Mucosa of rectum (tissue), 2 donors: ENCODE measurements around the gene SS18L1.

Experiments used
- H3K27ac ChIP-seq, 2 donors: one replicate each; pipeline ENCODE4 v1.7.0; 2013; ENCODE audit warnings: inconsistent platforms in 2 of 2, low read depth in 2 of 2, low read length in 2 of 2
- H3K27me3 ChIP-seq, 2 donors: one replicate each; pipeline ENCODE4 v1.7.0; 2013; ENCODE audit warnings: low read length in 2 of 2; ENCODE audit not compliant: control insufficient read depth in 2 of 2, insufficient read depth in 2 of 2
- H3K36me3 ChIP-seq, 2 donors: one replicate each; pipeline ENCODE4 v1.7.0; 2013; ENCODE audit warnings: low read length in 2 of 2; ENCODE audit not compliant: control insufficient read depth in 2 of 2, insufficient read depth in 2 of 2
- H3K4me1 ChIP-seq, 2 donors: one replicate each; pipeline ENCODE4 v1.7.0; 2013; ENCODE audit warnings: low read length in 2 of 2, mild to moderate bottlenecking in 1 of 2; ENCODE audit not compliant: control insufficient read depth in 2 of 2, insufficient read depth in 2 of 2
- H3K4me3 ChIP-seq, 2 donors: one replicate each; pipeline ENCODE4 v1.7.0; 2013; ENCODE audit warnings: low read length in 2 of 2
- H3K9ac ChIP-seq, 2 donors: one replicate each; pipeline ENCODE4 v1.7.0; 2013; ENCODE audit warnings: low read length in 2 of 2, low read depth in 1 of 2, mild to moderate bottlenecking in 1 of 2
- H3K9me3 ChIP-seq, 2 donors: one replicate each; pipeline ENCODE4 v1.7.0; 2013; ENCODE audit warnings: low read length in 2 of 2; ENCODE audit not compliant: control insufficient read depth in 2 of 2
- donor health status: healthy.
- donor health status: Normal muscosa, but diverticular disease.

Gene SS18L1

DNA sequence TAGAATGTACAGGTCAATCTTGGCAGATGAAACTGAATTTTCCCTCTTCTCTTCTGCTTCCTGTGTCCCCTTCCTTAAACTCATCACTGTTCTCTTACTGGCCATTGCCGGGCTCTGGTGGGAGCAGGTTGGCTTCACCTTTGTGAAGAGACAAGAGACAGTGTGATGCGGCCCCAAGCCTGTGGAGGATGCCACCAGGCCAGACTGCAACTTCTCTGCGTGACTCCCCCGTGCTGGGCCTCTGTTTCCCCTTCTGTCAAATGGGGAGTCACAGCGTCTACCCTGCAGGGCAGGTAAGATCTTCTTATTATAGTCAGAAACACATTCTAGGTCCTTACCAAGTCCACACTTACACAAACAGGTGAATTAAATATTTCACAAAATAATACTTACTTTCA, 23.2 kb upstream of the SS18L1 start:
- Histone ChIP-seq H3K4me3 (peak overlapping the region in 1 of 2 donors; percentile 41), H3K9ac (no peak overlapping the region), H3K4me1 (peaks cover 18 to 23% of the 10 kb centered on the region in 2 donors), H3K9me3 (no peaks in the 10 kb centered on the region), H3K36me3 (peaks cover 3 to 7% of the 10 kb centered on the region in 2 donors), H3K27me3 (peaks cover 0 to 3% of the 10 kb centered on the region in 2 donors), H3K27ac (peak overlapping the region; percentile 9 to 70)

DNA sequence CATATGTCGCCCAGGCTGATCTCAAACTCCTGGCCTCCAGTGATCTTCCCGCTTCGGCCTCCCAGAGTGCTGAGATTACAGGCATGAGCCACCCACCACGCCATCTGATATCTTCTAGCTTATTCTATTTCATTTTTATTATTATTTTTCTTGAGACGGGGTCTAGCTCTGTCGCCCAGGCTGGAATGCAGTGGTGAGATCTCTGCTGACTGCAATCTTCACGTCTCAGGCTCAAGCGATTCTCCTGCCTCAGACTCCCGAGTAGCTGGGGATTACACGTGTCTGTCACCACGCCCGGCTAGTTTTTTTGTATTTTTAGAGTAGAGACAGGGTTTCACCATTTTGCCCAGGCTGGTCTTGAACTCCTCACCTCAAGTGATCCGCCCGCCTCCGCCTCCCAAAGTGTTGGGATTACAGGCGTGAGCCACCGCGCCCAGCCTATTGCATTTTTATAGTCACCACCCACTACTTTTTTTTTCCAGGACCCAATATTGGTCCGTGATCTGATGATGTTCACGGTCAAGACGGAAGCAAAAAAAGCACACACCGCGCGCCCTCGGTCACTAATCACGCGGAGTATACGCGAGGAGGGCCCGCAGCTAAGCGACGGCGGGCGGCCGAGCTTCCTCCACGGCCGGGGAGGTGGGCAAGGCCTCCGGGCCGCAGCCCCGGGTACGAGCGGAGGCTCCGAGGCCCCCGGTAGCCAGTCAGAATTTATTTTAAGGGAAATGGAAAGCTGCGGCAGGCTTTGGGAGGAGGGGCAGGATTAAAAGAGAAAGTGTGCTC, 22.4 kb upstream of the SS18L1 start:
- peak overlapping the region; percentile 77 to 80 for H3K4me3 ChIP-seq
- no peaks in the 10 kb centered on the region for H3K9me3 ChIP-seq
- peaks cover 0 to 3% of the 10 kb centered on the region in 2 donors for H3K27me3 ChIP-seq
- H3K9ac ChIP-seq: peak overlapping the region; percentile 75 to 87
- peaks cover 18 to 23% of the 10 kb centered on the region in 2 donors for H3K4me1 ChIP-seq
- peak overlapping the region; percentile 96 to 97 for H3K27ac ChIP-seq
- peaks cover 7 to 14% of the 10 kb centered on the region in 2 donors for H3K36me3 ChIP-seq

DNA sequence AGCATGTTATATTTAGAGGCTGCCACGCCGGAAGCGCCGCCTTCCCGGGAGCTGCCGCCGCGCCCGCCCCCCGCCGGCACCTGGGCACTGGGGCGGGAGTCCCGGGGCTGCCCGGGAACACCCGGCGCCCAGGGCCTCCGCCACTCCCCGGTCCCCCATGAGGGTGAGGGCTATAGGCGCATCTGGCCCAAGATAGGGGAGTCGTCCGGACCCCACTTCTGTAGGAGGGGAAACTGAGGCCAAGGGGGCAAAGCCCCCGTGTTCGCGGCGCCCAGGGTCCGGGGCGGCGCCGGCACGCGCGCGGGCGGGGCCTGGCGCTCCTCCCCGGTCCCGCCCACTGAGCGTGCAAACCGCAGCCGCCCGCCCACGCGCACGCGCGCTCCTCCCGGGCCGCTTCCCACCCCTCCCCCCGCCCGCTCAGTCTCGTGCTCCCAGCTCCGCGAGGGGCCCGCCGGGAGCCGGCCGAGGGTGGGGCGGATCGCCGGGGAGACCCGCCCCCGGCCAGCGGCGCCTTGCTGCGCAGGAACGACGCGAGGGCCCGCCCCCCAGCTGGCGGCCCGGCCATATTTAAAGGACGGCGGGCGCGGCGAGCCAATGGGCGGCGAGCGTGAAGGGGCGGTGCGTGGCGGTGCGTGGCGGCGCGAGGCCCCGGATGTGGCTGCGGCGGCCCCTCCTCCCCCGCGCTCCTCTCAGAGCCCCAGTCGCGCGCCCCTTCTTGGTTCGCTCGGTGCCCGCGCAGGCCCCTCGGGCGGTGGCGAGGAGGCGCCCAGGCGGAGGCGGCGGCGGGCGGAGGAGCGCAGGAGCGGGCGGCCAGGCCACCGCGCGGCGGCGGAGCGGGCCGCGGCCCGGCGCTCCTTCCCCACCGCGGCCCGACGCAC, 21.6 kb upstream of the SS18L1 start, which contains the start of gene LSM14B:
Gene LSM14B, plus strand, starts transcription at position 700 of the 878 bp plus-strand sequence. CDS start 192 bp downstream, outside the sequence.
- peak within 1 kb of the TSS; percentile 77 to 80 for H3K4me3 ChIP-seq
- no peaks in the 10 kb centered on the region for H3K27me3 ChIP-seq
- peaks cover 18 to 23% of the 10 kb centered on the region in 2 donors for H3K4me1 ChIP-seq
- peaks cover 13 to 22% of the 10 kb centered on the region in 2 donors for H3K36me3 ChIP-seq
- H3K9ac ChIP-seq: peak within 1 kb of the TSS; percentile 75 to 87
- H3K27ac ChIP-seq: peak within 1 kb of the TSS; percentile 96 to 97
- no peaks in the 10 kb centered on the region for H3K9me3 ChIP-seq

- H3K9me3 ChIP-seq: no peaks in the 10 kb centered on the region
- H3K4me3 ChIP-seq: peak overlapping the region; percentile 70 to 75
- H3K27ac ChIP-seq: peak overlapping the region; percentile 59 to 72
- peak overlapping the region; percentile 70 to 71 for H3K9ac ChIP-seq
- peaks cover 20 to 31% of the 10 kb centered on the region in 2 donors for H3K36me3 ChIP-seq
- no peaks in the 10 kb centered on the region for H3K27me3 ChIP-seq
- peaks cover 18 to 23% of the 10 kb centered on the region in 2 donors for H3K4me1 ChIP-seq
These were observed 20.7 kb upstream of the SS18L1 start for GRCh38 chr20:62122654-62123449.

- Histone ChIP-seq H3K36me3 (peaks cover 28 to 38% of the 10 kb centered on the region in 2 donors), H3K4me3 (peak overlapping the region; percentile 70 to 74), H3K4me1 (peaks cover 18 to 23% of the 10 kb centered on the region in 2 donors), H3K27ac (no peak overlapping the region), H3K27me3 (no peaks in the 10 kb centered on the region), H3K9me3 (no peaks in the 10 kb centered on the region), H3K9ac (peak overlapping the region; percentile 9 to 44)
These were observed 20.0 kb upstream of the SS18L1 start for GRCh38 chr20:62123450-62124118.

DNA sequence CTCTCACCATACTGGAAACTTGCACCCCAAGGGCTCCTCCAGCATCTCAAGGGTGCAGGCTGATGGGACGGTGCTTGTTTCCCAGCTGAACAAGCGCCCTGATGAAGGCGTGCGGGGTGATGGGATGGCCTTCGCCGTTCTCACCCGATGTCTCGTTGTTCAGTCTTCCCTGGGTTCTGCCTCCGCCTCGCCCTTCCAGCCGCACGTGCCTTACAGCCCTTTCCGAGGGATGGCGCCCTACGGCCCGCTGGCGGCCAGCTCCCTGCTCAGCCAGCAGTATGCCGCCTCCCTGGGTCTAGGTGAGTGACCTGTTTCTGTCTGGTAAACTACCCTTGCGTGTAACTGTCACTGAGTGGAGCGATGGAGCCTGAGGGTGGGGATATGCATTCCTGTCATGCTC, 17.4 kb upstream of the SS18L1 start:
- Histone ChIP-seq H3K36me3 (peaks cover 43 to 62% of the 10 kb centered on the region in 2 donors), H3K9ac (no peak overlapping the region), H3K4me1 (peaks cover 10 to 11% of the 10 kb centered on the region in 2 donors), H3K27ac (no peak overlapping the region), H3K4me3 (no peak overlapping the region), H3K27me3 (no peaks in the 10 kb centered on the region), H3K9me3 (no peaks in the 10 kb centered on the region)

DNA sequence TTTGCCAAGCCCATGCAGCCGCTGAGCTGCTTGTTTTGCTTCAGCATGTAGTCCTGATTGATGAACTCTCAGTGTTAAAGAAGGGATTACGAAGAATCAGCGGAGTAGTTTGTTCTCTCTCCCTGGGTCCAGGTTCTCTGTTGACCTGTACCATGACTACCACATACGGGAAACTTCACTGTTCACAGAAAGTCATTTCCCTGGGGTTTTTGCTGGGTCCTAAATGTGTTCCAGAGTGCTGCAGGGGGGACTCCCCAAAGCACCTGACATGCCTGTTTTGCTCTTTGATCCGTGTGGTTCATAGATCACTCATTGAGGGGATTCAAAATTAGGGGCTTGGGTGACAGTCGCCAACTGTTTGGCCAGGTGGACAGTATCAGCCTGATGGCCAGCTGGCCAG, 15.8 kb upstream of the SS18L1 start:
- Histone ChIP-seq H3K4me1 (peaks cover 9 to 11% of the 10 kb centered on the region in 2 donors), H3K4me3 (no peak overlapping the region), H3K36me3 (peaks cover 59 to 79% of the 10 kb centered on the region in 2 donors), H3K27ac (no peak overlapping the region), H3K9me3 (no peaks in the 10 kb centered on the region), H3K9ac (no peak overlapping the region), H3K27me3 (no peaks in the 10 kb centered on the region)

DNA sequence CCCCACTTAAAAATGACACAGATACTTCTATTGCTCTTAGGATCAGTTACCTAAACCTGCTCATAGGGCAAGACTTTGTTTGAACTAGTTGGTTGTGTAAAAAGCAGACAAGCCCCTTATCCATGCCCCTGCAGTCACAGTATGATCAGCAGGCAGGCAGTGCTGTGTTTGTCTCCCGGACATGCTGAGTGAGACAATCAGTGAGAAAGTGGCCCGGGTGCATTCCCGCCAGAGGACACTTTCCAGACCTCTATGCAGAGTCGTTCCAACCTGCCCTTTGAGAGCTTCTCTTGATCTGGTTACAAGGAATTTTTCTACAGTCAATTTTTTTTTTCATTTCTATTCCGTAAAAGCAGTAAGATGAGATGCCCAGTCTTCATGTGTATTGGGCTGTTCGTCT, 15.1 kb upstream of the SS18L1 start:
- Histone ChIP-seq H3K9ac (no peak overlapping the region), H3K4me3 (no peak overlapping the region), H3K27me3 (no peaks in the 10 kb centered on the region), H3K36me3 (peaks cover 66 to 86% of the 10 kb centered on the region in 2 donors), H3K27ac (no peak overlapping the region), H3K4me1 (peaks cover 4 to 7% of the 10 kb centered on the region in 2 donors), H3K9me3 (no peaks in the 10 kb centered on the region)
